ENCODE results near the gene PKP4.

PKP4 gene

DNA sequence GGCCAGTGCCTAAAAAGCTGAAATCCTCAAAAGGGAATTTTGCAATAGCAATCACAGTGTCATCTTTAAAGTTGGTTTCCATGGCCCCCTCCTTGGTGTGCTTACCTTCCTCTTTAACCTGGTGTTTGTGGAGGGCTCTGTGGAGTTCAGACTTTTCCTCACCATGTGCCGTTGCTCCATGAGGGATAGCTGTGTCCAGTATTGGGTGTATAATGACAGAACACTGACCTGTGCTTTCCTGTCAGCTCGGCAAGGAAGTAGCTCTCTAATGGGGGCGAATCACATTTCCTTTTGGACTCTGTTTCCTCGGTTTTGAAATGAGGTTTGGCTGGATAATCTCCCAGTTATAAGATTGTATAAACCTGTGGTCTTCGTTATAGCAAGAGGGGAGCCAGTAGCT lies 172.4 kb downstream of the PKP4 start:
- TF ChIP-seq, protein P1, sequence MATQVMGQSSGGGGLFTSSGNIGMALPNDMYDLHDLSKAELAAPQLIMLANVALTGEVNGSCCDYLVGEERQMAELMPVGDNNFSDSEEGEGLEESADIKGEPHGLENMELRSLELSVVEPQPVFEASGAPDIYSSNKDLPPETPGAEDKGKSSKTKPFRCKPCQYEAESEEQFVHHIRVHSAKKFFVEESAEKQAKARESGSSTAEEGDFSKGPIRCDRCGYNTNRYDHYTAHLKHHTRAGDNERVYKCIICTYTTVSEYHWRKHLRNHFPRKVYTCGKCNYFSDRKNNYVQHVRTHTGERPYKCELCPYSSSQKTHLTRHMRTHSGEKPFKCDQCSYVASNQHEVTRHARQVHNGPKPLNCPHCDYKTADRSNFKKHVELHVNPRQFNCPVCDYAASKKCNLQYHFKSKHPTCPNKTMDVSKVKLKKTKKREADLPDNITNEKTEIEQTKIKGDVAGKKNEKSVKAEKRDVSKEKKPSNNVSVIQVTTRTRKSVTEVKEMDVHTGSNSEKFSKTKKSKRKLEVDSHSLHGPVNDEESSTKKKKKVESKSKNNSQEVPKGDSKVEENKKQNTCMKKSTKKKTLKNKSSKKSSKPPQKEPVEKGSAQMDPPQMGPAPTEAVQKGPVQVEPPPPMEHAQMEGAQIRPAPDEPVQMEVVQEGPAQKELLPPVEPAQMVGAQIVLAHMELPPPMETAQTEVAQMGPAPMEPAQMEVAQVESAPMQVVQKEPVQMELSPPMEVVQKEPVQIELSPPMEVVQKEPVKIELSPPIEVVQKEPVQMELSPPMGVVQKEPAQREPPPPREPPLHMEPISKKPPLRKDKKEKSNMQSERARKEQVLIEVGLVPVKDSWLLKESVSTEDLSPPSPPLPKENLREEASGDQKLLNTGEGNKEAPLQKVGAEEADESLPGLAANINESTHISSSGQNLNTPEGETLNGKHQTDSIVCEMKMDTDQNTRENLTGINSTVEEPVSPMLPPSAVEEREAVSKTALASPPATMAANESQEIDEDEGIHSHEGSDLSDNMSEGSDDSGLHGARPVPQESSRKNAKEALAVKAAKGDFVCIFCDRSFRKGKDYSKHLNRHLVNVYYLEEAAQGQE (IDR thresholded peaks at IDR 0.05; ENCODE audit: insufficient read depth in 1 of 2, low read depth in 2 of 2, low read length in 2 of 2): no peak
- TF ChIP-seq POLR2AphosphoS5 (IDR thresholded peaks at IDR 0.05; ENCODE audit: low read depth, low read length) (no peak), FOXP2 (optimal IDR thresholded peaks at IDR 0.05; ENCODE audit: borderline replicate concordance, extremely low read depth, extremely low read length, insufficient read depth) (no peak), SIN3A (IDR thresholded peaks at IDR 0.05; ENCODE audit: borderline replicate concordance, insufficient read depth, low read length) (no peak), TAF1 (IDR thresholded peaks at IDR 0.05; ENCODE audit: borderline replicate concordance, insufficient read depth, low read length) (no peak)

DNA sequence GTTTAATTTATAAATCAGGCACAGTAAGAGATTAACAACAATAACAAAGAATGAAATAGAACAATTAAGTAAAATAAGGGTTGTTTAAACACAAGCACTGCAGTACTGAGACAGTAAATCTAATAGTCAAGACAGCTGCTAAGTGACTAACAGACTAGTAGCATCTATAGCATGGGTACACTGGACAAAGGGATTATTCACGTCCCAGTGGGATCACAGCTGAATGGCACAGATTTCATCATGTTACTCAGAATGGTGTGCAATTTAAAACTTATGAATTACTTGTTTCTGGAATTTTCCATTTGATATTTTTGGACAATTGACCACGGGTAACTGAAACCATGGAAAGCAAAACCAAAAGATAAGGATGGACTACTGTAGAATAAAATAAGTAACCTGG lies 176.5 kb downstream of the PKP4 start:
- TF ChIP-seq POLR2AphosphoS5 (IDR thresholded peaks at IDR 0.05; ENCODE audit: low read depth, low read length) (no peak), FOXP2 (optimal IDR thresholded peaks at IDR 0.05; ENCODE audit: borderline replicate concordance, extremely low read depth, extremely low read length, insufficient read depth) (no peak)

DNA sequence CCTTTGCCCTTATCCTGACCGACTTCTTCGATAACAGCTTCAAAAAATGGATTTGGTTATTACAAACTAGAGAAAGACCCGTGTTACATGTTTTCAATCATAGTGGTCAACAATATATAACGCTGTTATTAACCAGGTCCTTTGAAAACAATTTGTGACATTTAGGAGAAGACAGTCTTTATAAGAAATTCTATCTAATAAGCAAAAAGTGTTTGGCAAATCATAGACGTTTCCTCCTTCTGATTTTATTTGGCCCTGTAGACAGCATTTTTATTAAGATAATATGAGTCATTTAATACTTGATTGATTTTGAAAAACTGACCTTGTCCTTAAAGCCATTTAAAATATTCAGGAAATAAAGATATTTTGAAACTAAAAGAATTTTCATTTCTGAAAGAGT lies 177.9 kb downstream of the PKP4 start:
- TF ChIP-seq, protein P1 (IDR thresholded peaks at IDR 0.05; ENCODE audit: insufficient read depth in 1 of 2, low read depth in 2 of 2, low read length in 2 of 2): no peak
- no peak for TF ChIP-seq TAF1 (IDR thresholded peaks at IDR 0.05; ENCODE audit: borderline replicate concordance, insufficient read depth, low read length)
- TF ChIP-seq POLR2AphosphoS5 (IDR thresholded peaks at IDR 0.05; ENCODE audit: low read depth, low read length): no peak
- no peak for TF ChIP-seq FOXP2 (optimal IDR thresholded peaks at IDR 0.05; ENCODE audit: borderline replicate concordance, extremely low read depth, extremely low read length, insufficient read depth)
- TF ChIP-seq SIN3A (IDR thresholded peaks at IDR 0.05; ENCODE audit: borderline replicate concordance, insufficient read depth, low read length): no peak

DNA sequence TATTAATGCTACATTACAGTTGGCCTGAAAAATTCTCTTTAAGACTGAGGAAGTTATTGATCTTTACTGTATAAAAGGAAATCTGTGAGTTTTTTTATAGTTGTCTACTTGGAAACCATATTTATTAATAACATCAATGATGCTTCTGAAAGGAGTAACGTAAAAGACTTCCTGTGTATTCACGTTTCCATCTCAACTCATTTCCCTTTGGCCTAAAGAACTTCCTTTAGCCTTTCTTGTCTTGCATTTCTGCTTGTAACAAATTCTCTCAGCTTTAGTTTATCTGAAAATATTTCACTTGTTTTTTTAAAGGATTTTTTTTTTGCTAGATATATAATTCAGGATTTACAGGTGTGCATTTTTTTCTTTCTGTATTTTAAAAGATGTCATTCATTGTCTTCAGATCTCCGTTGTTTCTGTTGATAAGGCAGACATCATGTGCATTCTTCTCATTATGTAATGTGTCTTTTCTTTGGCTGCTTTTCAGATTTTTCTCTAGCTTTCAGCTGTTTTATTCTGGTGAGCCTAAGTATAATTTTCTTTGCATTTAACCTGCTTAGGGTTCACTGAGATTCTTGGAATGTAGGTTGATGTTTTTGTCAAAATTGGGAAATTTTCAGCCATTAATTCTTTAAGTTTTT lies 179.3 kb downstream of the PKP4 start:
- no peak for TF ChIP-seq TAF1 (IDR thresholded peaks at IDR 0.05; ENCODE audit: borderline replicate concordance, insufficient read depth, low read length)

DNA sequence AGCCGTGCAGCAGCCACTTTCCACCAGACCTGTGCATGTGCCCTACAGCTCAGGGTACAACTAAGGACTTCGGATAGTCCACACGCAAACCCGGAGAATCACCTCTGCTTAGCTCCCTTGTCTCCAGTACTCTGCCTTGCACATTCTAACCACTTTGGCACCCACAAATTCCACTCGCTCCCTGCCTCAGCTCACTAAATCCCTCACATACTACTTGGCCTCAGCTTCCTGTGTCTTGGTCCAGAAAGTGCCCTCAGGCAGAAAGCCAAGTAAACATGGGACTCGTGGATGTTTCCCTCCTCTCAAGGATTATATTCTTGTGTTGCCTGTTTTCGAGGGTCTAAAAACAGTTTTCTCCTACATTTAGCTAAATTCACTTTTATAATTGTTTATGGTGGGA lies 180.6 kb downstream of the PKP4 start:
- TF ChIP-seq TAF1 (IDR thresholded peaks at IDR 0.05; ENCODE audit: borderline replicate concordance, insufficient read depth, low read length) (no peak), SIN3A (IDR thresholded peaks at IDR 0.05; ENCODE audit: borderline replicate concordance, insufficient read depth, low read length) (no peak), FOXP2 (optimal IDR thresholded peaks at IDR 0.05; ENCODE audit: borderline replicate concordance, extremely low read depth, extremely low read length, insufficient read depth) (no peak), POLR2AphosphoS5 (IDR thresholded peaks at IDR 0.05; ENCODE audit: low read depth, low read length) (no peak)
- TF ChIP-seq, protein P1 (IDR thresholded peaks at IDR 0.05; ENCODE audit: insufficient read depth in 1 of 2, low read depth in 2 of 2, low read length in 2 of 2): no peak

DNA sequence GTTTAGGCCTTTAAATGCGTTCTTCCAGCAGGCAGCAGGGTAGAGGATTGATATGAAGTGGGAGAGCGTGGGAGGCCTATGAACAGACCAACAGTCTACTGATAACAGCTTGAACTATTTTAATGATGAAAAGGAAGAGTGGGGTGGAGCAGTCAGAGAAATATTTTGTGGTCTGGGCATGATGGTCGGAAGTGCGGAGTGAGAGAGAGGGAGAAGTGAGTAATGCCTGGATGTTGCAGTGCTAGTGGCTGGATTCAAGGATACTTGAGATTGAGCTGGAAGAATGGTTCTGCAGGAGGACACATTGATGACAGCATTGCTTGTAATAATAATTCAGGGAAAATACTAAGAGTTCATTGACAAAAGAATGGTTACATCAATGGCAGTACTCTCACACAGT lies 187.4 kb downstream of the PKP4 start:
- TF ChIP-seq TAF1 (IDR thresholded peaks at IDR 0.05; ENCODE audit: borderline replicate concordance, insufficient read depth, low read length) (no peak), SIN3A (IDR thresholded peaks at IDR 0.05; ENCODE audit: borderline replicate concordance, insufficient read depth, low read length) (no peak), FOXP2 (optimal IDR thresholded peaks at IDR 0.05; ENCODE audit: borderline replicate concordance, extremely low read depth, extremely low read length, insufficient read depth) (no peak)

DNA sequence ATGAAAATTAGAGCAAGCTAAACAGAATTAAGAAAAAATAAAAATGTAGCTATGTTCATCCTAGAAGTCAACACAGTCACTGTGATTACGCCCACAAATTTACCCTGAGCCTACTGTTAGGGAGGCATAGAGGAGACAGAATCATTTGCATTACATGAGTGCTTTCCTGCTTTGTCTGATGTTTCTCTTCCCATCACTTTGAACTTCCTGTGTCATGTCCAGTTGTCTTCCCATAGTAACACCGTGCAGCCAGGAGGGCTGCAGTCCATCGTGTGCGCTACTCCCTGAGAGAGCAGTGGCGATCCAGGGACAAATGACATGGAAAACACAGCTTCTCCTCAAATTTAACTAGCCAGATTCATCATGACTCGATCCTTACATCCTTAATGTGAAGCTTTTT lies 188.5 kb downstream of the PKP4 start:
- TF ChIP-seq FOXP2 (optimal IDR thresholded peaks at IDR 0.05; ENCODE audit: borderline replicate concordance, extremely low read depth, extremely low read length, insufficient read depth): no peak
